Lower leg skin (tissue), 3 donors: ENCODE data around the gene RRP36.

Experiments used
- CTCF ChIP-seq, 3 donors: fragments of 450-650 bp; IDR thresholded peaks; one replicate each; pipeline ENCODE4 v1.5.1; 2016; ENCODE audit warnings: antibody characterized with exemption in 3 of 3, mild to moderate bottlenecking in 3 of 3, moderate library complexity in 2 of 3
- POLR2A ChIP-seq, 2 donors: fragments of 450-650 bp; IDR thresholded peaks; one replicate each; pipeline ENCODE4 v1.6.1; 2016 to 2017; ENCODE audit warnings: antibody characterized with exemption in 2 of 2, mild to moderate bottlenecking in 1 of 2, moderate library complexity in 1 of 2

- no peak for TF ChIP-seq CTCF (IDR thresholded peaks at IDR 0.05)
- no peak for TF ChIP-seq POLR2A (IDR thresholded peaks at IDR 0.05)
These were observed 15.6 kb upstream of the RRP36 start for GRCh38 chr6:43005844-43006243.
